NCI-H748 (cell line): ENCODE data around the gene PSTPIP2.

Source experiments
- DNase-seq: peaks from one replicate; lab custom pipeline; 2025; ENCODE audit not compliant: unreplicated experiment; lab: John Stamatoyannopoulos, UW

The PSTPIP2 gene

GRCh38 chr18:45938488-45938935 is 133.5 kb downstream of the PSTPIP2 start:
- no peak for DNase-seq

- DNase-seq, result no peak
These were observed 136.3 kb downstream of the PSTPIP2 start for GRCh38 chr18:45935591-45936335.
